HG02840 (cell line): Measurements from ENCODE around the gene KLHL29.

Experiments
- ATAC-seq: cut with Tn5 transposase; IDR thresholded peaks from one replicate; pipeline ENCODE4 v1.9.1; 2021; ENCODE audit warnings: mild to moderate bottlenecking, moderate library complexity, moderate number of reproducible peaks; ENCODE audit not compliant: unreplicated experiment, low FRiP score

KLHL29 gene

GRCh38 chr2:23366720-23367119 is 18.3 kb upstream of the KLHL29 start:
- no peak for ATAC-seq

- no peak for ATAC-seq
These were observed 17.2 kb upstream of the KLHL29 start for GRCh38 chr2:23367760-23368159.

GRCh38 chr2:23373666-23374065 is 11.3 kb upstream of the KLHL29 start:
- no peak for ATAC-seq

- ATAC-seq: no peak
These were observed 9.5 kb upstream of the KLHL29 start for GRCh38 chr2:23375448-23375847.

- ATAC-seq: no peak
These were observed 8.9 kb upstream of the KLHL29 start for GRCh38 chr2:23376075-23376474.

- no peak for ATAC-seq
These were observed 8.0 kb upstream of the KLHL29 start for GRCh38 chr2:23376972-23377371.

GRCh38 chr2:23377771-23378170 is 7.2 kb upstream of the KLHL29 start:
- no peak for ATAC-seq

- ATAC-seq: no peak
These were observed 6.5 kb upstream of the KLHL29 start for GRCh38 chr2:23378496-23378895.

GRCh38 chr2:23379220-23379695 is 5.7 kb upstream of the KLHL29 start:
- no peak for ATAC-seq

GRCh38 chr2:23380562-23381065 is 4.4 kb upstream of the KLHL29 start:
- no peak for ATAC-seq

GRCh38 chr2:23381084-23381483 is 3.9 kb upstream of the KLHL29 start:
- ATAC-seq: no peak

GRCh38 chr2:23381485-23381884 is 3.5 kb upstream of the KLHL29 start:
- ATAC-seq: no peak

- no peak for ATAC-seq
These were observed 1.9 kb upstream of the KLHL29 start for GRCh38 chr2:23383100-23383499.

GRCh38 chr2:23385351-23385747 is 370 bp downstream of the KLHL29 start:
- peak; percentile 35 for ATAC-seq

- peak; percentile 24 for ATAC-seq
These were observed 864 bp downstream of the KLHL29 start for GRCh38 chr2:23385748-23386338.

GRCh38 chr2:23386339-23387220 is 1.6 kb downstream of the KLHL29 start:
- no peak for ATAC-seq

GRCh38 chr2:23387221-23387550 is 2.2 kb downstream of the KLHL29 start:
- ATAC-seq: no peak

- no peak for ATAC-seq
These were observed 2.9 kb downstream of the KLHL29 start for GRCh38 chr2:23387845-23388244.

- ATAC-seq: no peak
These were observed 3.3 kb downstream of the KLHL29 start for GRCh38 chr2:23388294-23388693.

GRCh38 chr2:23388756-23389514 is 4.0 kb downstream of the KLHL29 start:
- no peak for ATAC-seq

GRCh38 chr2:23390152-23390551 is 5.2 kb downstream of the KLHL29 start:
- no peak for ATAC-seq
